GM10847 (cell line): Measurements from ENCODE around the gene PPP6C.

Experiments
- POLR2A ChIP-seq: IDR thresholded peaks from 2 replicates; pipeline ENCODE4 v1.6.1; 2011; ENCODE audit not compliant: insufficient read length; ENCODE audit errors: extremely low read depth

PPP6C gene

DNA sequence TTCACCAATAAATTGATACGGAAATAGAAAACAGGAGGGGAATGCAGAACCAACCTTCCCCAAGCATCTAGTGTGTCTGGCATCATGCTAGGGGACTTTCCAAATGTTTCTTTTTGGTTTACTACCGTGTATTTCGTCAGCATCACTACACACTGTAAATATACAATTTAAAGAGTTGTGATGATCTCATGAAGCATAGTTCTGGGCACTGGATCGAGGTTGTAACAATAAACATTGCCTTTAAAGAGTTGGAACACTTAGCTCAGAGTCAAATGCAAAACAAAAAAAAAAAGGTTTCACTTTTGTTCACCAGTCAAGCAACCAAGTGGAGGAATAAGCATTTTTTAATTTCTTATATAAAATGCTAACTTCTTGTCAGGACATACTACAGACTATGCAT lies 43.4 kb downstream of the PPP6C start:
- no peak for TF ChIP-seq POLR2A

DNA sequence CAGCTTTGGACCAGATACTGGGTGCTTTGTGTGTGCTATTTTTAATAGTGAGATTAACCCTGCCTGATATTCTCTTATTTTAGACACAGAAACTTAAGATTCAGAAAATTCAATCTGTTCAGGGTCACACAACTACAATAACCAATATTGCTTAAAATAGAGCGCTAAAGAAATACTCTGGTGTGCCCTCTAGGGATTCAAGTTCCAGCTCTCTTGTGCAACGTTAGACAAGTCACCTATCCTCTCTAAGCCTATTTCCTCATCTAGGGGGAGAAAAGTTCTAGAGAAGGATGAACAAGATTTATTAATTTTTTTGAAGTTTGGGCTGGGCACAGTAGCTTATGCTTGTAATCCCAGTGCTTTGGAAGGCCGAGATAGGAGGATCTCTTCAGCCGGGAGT lies 44.2 kb downstream of the PPP6C start:
- TF ChIP-seq POLR2A = no peak

DNA sequence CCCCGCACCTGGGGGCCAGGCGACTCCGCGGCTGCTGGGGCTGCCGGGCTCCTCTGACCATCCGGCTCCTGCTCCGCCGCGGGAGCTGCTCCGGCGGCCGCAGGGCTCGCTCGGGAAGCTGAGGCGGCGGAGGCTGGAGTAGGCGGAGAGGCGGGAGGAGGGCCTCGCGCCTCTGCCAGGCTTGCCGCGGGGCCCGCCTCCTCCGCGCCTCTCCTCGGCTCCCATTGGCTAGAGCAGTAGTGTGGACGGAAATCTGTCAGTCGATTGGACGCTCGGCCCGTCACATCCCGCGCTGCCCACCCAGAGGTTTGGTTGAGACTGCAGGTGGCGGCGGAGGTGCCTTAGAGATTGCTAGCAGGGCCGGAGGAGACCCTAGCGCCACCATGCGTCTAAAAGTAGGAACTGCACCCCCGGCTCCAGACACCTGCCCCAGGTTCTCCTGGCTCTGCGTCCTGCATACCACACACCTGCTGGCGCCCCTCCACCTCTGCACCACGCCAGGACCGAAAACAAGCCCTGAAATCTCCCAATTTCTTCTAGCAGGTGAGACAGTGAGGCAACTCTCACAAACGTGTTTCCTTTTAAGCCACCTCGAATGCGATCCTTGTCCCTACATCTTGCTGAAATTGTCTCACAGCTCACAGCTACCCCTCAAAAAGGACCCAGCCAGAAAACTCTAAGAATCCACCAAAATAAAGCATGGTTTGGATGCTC lies 46.1 kb downstream of the PPP6C start, which contains the start of gene SCAI:
SCAI (minus strand) TSS at position 152 of the 714 bp plus-strand sequence; CDS start at position 61, 91 bp downstream.
- TF ChIP-seq POLR2A = peak; percentile 49

DNA sequence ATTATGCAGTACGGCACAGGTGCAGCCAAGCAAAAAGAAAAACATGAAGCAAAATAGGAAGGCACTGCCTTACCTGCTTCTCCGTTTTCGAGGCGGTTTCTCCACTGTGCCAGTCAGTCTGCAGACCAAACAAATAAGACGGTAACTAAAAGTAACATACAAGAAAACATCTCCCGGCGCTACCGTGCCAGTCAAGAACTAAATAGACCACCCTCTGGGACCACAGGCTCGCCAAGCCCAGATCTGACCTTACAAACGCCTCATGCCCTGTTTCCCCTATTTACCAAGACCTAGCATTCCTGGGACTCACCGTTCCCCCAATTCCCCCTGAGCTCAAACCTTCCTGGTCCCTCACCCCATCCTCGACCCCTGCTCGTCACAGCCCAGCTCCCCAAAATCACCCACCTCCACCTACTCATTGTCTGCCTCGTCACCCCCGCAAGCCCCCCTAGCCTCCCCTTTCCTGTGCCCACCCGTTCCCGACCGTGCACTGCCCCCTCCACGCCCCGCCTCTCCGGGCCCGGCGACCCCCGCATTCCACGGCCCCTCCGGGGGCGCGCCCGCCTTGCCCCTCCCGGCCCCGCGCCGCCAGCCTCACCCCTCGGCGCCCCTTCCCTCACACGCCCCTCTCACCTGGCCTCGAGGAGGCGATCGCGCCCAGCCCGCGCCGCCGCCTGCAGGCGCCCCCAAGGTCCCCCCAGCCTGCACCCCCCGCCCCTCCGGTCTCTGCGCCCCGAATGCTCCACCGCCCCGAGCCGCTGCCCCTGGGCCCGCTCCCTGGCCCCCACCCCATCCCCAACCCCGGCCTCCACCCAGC lies 46.8 kb downstream of the PPP6C start:
- no peak for TF ChIP-seq POLR2A

DNA sequence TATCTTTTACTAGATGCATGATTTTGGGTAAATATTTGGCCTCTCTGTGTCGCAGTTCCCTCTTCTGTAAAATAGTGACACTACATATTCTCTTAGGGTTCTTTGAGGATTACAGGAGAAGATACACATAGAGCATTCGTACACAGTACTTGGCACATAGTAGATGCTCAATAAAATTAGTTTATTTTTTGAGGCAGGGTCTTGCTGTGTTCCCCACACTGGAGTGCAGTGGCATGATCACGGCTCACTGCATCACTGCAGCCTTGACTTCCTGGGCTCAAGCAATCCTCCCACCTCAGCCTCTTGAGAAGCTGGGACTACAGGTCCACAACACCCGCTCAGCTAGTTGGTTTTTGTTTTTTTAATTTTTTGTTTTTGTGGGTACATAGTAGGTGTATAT lies 47.9 kb downstream of the PPP6C start:
- no peak for TF ChIP-seq POLR2A

DNA sequence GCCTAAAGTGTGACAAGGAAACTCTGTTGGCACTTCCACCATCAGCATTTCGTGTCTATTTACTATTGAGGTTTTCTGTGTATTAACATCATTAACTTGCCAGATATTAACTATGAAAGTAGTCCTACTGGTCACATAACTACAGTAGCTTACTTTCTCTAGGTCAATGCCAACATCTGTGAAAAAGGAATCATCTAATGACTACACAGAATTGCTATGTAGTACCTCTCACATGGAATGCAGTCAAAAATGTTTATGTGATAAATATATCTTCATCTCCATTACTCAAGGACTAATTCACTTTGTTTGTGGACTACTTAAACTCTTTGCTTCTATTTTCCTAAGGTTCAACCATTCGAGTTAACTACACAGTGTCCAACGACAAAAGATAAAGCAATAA lies 48.4 kb downstream of the PPP6C start:
- TF ChIP-seq POLR2A = no peak

DNA sequence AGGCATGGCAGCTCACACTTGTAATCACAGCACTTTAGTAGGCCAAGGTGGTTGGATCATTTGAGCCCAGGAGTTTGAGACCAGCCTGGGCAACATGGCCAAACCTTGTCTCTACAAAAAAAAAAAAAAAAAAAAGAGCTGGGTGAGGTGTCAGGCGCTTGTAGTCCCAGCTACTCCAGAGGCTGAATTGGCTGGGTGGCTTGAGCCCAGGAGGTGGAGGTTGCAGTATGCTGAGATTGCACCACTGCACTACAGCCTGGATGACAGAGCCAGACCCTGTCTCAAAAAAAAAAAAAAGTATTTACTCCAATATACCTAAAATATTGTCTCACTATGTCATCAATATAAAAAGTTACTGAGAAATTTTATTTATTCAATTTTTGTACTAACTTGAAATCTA lies 49.0 kb downstream of the PPP6C start:
- TF ChIP-seq POLR2A = no peak

DNA sequence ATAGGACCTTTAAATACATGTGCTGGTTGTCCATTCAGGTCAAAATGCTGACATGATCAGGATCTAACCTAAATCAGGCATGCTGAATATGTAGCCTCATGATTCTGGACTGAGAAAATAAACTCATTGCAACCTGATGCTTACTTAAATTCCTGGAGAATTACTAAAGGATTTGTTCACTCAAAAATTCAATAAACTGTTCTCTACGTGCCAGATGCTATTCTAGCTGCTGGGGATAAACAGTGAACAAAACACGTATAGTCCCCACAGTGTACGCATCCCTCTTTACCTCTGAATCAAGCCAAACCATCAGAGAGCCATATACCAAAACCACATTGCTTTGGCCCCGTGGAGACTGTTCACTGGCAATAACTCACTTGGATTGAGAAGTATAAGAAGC lies 52.4 kb downstream of the PPP6C start:
- TF ChIP-seq POLR2A = no peak

DNA sequence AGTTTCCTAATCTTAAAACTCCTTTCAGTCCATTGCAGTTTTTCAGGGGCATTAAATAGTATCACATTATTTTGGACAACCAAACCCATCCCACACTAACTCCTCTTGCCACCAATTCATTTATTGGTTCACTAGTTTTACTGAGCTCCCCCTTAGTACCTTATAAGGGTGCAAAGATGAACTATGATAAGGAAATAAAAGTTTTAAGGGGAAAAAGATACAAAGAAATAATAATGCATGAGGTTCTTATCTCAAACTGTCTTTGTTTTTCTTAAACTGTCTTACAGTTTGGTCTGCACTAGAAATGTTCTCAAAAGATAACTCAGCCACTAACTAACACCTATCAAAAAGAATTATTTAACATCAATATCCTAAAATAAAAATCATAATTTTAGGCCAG lies 54.6 kb downstream of the PPP6C start:
- no peak for TF ChIP-seq POLR2A

DNA sequence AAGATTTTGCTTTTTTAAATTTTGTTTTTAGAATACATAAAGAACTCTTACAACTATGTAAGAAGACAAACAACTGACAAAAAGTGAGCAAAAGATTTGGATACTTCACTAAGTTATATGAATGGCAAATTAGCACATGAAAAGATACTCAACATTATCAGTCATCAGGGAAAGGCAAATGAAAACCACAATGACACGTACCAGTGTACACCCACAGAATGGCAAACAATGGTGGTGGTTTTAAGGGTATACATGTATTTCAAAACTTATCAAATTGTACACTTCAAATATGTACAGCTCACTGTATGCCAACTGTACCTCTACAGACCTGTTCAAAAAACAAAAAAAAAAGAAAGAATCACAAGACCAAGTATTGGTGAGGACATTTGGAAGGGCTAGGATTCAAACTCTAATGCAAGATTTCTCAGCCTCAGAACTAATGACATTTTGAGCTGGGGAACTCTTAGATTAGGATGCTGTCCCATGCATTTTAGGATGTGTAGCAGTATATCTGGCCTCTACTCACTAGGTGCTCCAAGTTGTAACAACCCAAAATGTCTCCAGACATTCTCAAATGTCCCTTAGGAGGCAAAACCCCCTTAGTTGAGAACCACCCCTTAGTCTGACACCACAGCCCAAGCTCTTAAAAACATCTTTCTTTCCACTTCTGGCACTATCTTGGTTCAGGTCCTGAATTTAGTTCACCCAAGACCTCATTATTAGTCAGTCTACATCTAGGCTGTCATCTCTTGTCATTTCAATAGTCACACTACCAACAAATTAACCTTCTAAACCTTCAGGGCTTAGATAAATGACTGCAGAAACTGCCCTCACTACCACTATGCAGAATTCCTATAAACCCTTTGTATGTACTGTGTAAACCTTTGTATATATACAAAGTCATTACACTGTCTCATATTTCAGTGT lies 55.9 kb downstream of the PPP6C start:
- TF ChIP-seq POLR2A = no peak

DNA sequence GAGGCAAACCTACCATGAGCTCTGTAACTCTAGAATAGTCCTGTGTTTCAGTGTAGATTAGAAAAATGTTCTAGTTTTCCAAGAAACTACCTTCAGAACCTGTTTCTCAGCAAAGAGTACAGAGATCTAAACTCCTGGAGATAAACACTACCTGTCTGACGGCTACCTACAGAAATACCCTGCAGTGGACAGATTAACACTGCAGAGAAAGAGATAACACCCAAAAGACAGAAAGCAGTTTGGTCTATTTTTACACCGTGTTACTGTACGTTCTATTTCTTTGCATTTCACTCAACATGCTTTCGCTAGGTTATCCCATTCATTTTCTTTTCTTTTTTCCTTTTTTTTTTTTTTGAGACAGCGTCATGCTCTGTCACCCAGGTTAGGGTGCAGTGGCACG lies 57.8 kb downstream of the PPP6C start:
- no peak for TF ChIP-seq POLR2A

DNA sequence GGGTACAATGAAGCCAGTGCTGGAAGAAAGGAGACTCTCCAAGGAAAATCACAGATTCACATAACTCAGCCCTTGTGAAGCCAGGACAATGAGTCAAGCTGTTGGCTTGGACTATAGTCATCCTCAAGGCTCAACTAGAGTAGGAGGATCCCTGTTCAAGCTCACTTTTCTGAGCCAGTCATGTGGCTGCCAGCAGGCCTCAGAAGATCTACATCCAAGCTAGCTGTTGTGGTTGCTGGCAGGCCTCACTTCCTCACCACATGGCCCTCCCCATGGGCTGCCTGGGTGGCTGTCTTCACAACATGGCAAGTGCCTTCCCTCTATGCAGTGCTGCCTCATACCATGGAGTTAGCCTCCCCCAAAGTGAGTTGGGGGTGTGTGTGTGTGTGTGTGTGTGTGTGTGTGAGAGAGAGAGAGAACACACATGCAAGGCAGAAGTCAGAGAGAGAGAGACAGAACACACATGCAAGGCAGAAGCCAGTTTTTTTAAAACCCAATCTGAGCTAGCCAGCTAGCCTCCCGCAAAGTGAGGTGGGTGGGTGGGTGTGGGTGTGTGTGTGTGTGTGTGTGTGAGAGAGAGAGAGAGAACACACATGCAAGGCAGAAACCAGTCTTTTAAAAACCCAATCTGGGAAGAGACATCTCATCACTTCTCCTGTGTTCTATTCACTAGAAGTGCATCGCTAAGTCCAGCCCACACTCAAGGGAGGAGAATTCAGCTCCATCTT lies 63.4 kb downstream of the PPP6C start:
- TF ChIP-seq POLR2A = no peak

DNA sequence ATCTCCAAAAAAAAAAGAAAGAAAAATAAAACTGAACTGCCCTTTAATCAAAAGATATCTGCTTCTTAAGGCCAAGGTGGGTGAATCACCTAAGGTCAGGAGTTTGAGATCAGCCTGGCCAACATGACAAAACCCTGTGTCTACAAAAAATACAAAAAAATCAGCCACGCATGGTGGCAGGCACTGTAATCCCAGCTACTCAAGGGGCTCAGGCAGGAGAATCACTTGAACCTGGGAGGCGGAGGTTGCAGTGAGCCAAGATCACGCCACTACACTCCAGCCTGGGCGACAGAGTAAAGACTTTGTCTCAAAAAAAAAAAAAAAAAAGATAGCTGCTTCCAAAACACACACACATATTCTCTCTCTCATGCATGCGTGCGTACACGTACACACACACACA lies 64.1 kb downstream of the PPP6C start:
- no peak for TF ChIP-seq POLR2A

DNA sequence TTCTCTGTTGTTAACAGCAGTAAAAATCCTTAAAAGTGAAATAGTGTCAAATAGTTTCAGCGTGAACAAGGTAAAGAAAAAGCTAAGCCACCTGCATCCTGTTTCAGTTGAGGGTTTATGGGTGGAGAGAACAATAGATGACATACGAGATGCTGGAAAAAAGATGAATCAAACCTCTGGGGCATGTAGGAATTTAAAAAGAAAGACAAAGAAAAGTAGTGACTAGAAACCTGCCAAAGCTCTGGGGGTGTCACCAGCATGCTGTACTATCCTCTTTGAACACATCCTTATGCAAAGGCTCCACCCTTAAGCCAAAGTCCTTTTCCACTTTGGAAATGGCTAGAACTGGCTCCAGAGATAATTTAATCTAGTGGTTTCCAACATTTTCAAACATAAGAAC lies 68.5 kb downstream of the PPP6C start:
- TF ChIP-seq POLR2A = no peak

DNA sequence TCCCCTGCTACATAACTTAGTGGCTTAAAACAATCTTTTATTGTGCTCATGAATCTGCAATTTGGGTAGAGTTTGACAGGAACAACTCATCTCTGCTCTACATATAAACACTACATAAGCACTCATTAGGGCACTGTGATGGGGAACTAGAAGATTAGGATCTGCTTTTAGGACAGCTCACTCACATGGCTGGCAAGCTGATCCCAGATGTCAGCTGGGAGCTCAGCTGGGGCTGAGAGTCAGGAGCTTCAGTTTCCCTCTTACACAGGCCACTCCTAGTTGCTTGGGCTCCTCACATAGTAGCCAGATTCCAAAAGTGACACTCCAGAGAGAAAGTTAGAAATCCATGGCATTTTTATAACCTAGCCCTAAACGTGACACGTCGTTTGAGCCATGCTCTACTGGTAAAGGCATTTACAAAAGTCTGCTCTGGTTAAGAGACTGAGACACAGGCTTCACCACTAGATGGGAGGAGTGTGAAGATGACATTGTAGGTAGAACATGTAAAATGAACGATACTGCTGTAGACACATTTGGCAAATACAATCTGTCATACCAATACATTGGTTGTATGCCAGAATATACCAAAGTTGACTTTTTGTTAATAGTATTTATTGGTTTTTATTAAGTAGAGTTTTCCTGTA lies 69.8 kb downstream of the PPP6C start:
- no peak for TF ChIP-seq POLR2A

DNA sequence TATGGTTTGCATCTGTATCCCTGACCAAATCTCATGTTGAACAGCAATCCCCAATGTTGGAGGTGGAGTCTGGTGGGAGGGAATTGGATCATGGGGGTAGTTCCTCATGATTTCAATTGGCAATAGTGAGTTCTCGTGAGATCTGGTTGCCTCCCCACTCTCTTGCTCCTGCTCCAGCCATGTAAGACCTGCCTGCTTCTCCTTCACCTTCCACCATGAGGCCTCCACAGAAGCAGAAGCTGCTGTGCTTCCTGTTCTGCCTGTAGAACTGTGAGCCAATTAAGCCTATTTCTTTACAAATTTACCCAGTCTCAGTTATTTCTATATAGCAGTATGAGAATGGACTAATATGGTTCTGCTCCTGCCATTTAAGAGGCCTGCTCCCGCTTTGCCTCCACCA lies 79.1 kb downstream of the PPP6C start:
- TF ChIP-seq POLR2A = no peak
